Endothelial cell of umbilical vein (primary cell): ENCODE data around the gene GRM7.

Source experiments
- JUN ChIP-seq: IDR thresholded peaks from 2 replicates; pipeline ENCODE4 v1.6.1; 2011; ENCODE audit warnings: borderline replicate concordance, low read depth; ENCODE audit not compliant: insufficient read length, insufficient read depth
- MYC ChIP-seq: IDR thresholded peaks from one replicate; pipeline ENCODE4 v1.6.1; 2011; ENCODE audit warnings: mild to moderate bottlenecking, low read depth, low read length
- POLR2A ChIP-seq: IDR thresholded peaks from 2 replicates; pipeline ENCODE4 v1.6.1; 2012; ENCODE audit warnings: low read depth, mild to moderate bottlenecking, control low read depth, low read length
- POLR2AphosphoS5 ChIP-seq: IDR thresholded peaks from 2 replicates; pipeline ENCODE4 v1.6.1; 2012; ENCODE audit warnings: low read depth, mild to moderate bottlenecking, control low read depth, low read length, moderate library complexity; ENCODE audit not compliant: insufficient read depth
- TF ChIP-seq, protein P1 (sequence below), 2 donors: IDR thresholded peaks; 1 replicate in 1 of 2; 2 replicates in 1 of 2; pipeline ENCODE4 v1.5.1; 2011; ENCODE audit warnings: low read length in 2 of 2, mild to moderate bottlenecking in 2 of 2, moderate library complexity in 2 of 2, control low read depth in 1 of 2, inconsistent platforms in 1 of 2, low read depth in 1 of 2; ENCODE audit not compliant: insufficient read depth in 1 of 2; ENCODE audit errors: extremely low read depth in 1 of 2

GRCh38 chr3:7733933-7734332, 873.0 kb downstream of the GRM7 start:
- TF ChIP-seq MYC (no peak), POLR2AphosphoS5 (peak; percentile 31), POLR2A (no peak), JUN (peak; percentile 38)
- TF ChIP-seq, protein P1, sequence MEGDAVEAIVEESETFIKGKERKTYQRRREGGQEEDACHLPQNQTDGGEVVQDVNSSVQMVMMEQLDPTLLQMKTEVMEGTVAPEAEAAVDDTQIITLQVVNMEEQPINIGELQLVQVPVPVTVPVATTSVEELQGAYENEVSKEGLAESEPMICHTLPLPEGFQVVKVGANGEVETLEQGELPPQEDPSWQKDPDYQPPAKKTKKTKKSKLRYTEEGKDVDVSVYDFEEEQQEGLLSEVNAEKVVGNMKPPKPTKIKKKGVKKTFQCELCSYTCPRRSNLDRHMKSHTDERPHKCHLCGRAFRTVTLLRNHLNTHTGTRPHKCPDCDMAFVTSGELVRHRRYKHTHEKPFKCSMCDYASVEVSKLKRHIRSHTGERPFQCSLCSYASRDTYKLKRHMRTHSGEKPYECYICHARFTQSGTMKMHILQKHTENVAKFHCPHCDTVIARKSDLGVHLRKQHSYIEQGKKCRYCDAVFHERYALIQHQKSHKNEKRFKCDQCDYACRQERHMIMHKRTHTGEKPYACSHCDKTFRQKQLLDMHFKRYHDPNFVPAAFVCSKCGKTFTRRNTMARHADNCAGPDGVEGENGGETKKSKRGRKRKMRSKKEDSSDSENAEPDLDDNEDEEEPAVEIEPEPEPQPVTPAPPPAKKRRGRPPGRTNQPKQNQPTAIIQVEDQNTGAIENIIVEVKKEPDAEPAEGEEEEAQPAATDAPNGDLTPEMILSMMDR (IDR thresholded peaks at IDR 0.05; ENCODE audit: extremely low read depth in 1 of 2, insufficient read depth in 1 of 2, low read depth in 1 of 2, low read length in 2 of 2) = no peak
